Fibroblast of the aortic adventitia (primary cell): ENCODE data around the gene HEPACAM2. TPM values are rescaled to one million over a fixed set of nuclear protein-coding genes. Genes with fewer than 3 reads are reported as not detected.

ENCODE experiments used
- DNase-seq: peaks from one replicate; pipeline ENCODE4 v3.0.0-alpha.2; 2010; ENCODE audit warnings: low read depth
- H3K4me3 ChIP-seq: 2 replicates; pipeline ENCODE4 v1.5.1; 2011; ENCODE audit warnings: low read depth, mild to moderate bottlenecking, control low read depth, low read length, moderate library complexity
- total RNA-seq: library from RNA; depleted of rRNA; stranded (reverse); fragments of >200 nt; gene quantifications from 2 replicates; pipeline ENCODE4 v1.2.3, GENCODE V29; 2012; ENCODE audit warnings: low replicate concordance
- TF ChIP-seq, protein P1 (sequence below): IDR thresholded peaks from 2 replicates; pipeline ENCODE4 v1.5.1; 2011; ENCODE audit warnings: mild to moderate bottlenecking, low read length, control low read depth, inconsistent platforms; ENCODE audit not compliant: insufficient read depth

Gene HEPACAM2
- total RNA-seq, 1 donor: not detected

DNA sequence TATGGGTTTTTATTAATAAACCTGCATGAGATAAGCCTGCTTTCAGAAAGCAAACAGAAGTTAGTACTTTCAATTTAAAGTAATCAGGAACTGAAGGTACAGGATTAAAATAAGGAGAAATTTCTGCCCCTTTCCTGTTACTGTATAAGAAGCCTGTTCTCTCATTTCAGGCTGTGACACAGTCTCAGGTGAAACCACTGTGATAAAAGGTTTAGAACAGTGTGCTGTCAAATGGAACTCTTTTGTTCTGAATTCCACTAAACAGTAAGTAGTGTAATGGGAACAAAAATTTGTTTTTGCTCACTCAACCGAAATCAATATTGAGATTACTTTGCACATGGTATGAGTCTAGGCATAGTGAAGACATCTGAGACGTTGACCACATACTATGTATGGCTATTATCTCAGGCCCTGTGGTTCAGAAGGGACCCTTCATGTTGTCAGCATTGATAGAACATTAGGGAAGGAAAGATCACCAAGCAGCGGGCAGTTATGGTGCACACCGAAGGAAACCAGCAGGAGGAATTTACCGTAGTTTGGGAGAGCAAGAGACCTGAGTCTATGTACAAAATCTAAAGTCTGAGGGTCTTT is 14.9 kb downstream of the HEPACAM2 start:
- H3K4me3 ChIP-seq: no peak overlapping the region
- DNase-seq: no peak
- TF ChIP-seq, protein P1, sequence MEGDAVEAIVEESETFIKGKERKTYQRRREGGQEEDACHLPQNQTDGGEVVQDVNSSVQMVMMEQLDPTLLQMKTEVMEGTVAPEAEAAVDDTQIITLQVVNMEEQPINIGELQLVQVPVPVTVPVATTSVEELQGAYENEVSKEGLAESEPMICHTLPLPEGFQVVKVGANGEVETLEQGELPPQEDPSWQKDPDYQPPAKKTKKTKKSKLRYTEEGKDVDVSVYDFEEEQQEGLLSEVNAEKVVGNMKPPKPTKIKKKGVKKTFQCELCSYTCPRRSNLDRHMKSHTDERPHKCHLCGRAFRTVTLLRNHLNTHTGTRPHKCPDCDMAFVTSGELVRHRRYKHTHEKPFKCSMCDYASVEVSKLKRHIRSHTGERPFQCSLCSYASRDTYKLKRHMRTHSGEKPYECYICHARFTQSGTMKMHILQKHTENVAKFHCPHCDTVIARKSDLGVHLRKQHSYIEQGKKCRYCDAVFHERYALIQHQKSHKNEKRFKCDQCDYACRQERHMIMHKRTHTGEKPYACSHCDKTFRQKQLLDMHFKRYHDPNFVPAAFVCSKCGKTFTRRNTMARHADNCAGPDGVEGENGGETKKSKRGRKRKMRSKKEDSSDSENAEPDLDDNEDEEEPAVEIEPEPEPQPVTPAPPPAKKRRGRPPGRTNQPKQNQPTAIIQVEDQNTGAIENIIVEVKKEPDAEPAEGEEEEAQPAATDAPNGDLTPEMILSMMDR: no peak

DNA sequence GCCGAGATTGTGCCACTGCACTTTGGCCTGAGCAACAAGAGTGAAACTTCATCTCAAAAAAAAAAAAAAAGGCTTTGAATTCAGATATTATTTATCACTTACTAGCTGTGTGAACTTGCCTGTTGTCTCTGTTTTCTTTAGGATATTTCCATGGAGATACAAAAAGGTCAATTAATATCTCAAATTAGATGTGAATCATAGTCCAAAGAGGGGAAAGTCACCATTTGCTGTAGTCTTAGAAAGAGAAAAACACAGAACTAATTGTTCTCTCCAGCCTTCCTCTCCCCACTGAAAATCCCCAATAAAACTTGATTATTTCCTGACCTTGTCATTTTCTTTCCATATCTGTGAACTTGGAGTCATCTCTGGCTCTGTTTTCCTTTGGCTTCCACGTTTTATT is 21.2 kb downstream of the HEPACAM2 start:
- no peak for DNase-seq
- H3K4me3 ChIP-seq: no peak overlapping the region
- TF ChIP-seq, protein P1: no peak

DNA sequence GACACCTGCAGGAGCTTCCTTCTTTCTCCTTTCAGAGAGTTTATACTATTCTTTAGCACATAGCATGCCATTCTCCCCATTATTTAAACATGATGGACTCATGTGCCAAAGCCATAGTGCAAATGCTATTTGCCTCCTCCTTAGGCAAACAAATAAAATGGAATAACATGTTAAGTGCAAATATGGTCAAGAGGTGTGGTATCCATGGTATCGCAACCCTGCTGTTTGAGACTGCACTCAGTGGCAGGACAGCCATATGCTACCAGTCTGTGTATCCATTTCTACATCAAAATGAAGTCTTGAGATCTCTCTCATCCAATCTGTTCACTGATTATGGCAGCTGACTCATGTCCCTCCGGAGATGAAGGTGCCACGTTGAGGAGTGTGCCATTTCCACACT is 22.8 kb downstream of the HEPACAM2 start:
- TF ChIP-seq, protein P1: no peak
- DNase-seq: no peak
- H3K4me3 ChIP-seq: no peak overlapping the region

DNA sequence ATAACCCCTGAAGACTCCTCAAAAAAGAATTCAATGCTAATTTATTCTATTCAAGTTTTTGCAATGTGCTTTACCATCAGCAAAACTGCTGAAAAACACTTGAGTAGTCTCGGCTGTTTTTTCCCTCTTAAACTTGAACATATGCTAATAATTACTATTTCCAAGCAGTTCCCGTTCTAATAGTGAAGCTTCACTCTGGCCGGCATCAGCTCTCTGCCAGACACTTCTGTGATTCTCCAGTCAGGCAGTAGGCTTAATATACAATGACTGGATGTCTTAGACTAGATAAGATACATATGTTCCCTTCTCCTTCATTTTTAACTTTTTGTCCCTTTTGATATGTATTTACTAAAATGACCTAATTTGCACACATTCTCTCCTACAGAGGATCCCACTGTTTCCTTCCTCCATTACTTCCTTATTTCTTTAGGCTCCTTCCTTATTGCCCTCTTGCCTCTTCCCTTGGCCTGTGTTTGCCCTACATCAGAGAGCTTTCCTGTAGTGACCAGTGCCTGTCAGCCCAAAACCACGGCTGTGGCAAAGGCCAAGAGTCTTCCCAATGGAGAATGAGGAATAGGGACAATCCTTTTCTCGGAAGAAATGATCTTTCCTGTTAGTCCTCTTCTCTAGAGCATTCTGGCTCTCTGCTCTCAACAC is 23.5 kb downstream of the HEPACAM2 start:
- no peak for DNase-seq
- no peak overlapping the region for H3K4me3 ChIP-seq
- TF ChIP-seq, protein P1: no peak

DNA sequence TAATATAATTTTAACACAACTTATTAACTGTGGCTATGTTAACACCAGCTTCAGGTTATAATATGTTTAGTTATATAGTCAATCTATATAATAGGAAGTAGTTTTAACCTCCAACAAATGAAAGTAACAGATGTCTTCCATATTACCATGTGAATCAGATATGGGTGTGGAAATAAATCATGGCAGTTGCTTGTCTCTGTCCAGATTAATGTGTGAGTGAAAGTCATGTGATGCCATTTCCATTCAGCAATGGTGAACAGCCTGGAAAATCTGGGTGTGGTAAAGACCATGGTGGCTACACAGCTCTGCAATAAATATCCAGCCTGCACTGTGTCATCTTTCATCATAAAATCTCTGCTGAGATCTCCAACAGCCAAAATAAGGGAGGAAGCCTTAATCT is 27.8 kb downstream of the HEPACAM2 start:
- no peak for DNase-seq
- no peak overlapping the region for H3K4me3 ChIP-seq
- TF ChIP-seq, protein P1: no peak

DNA sequence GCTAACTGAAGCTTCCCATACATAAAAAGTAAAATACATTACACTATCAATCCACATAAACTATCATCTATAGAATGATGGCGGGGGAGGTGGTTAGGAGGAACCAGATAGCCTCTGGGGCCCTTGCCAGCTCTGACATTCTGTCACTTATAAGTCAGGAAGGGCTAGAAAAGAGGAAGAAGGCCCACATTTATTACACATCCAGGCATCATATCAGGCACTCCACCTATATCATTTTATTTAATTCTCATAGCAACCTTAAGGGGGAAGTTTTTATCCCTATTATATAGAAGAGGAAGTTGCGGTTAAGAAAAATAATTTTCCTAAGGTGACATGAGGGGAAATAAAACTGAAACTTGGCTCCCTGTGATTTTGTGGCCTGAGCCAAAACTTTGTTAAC is 29.9 kb downstream of the HEPACAM2 start:
- no peak overlapping the region for H3K4me3 ChIP-seq
- DNase-seq: no peak
- TF ChIP-seq, protein P1: no peak
